Chondrocyte (in vitro differentiated cells): ENCODE measurements around the gene PIGL. TPM values are rescaled to one million over a fixed set of nuclear protein-coding genes. Genes with fewer than 3 reads are reported as not detected.

Source experiments
- DNase-seq: peaks from one replicate; pipeline ENCODE4 v3.0.0; 2021; ENCODE audit warnings: mixed read lengths, low spot score
- H3K27ac Mint-ChIP-seq: one replicate; pipeline ENCODE4 v1.8.0; 2021; ENCODE audit warnings: mild to moderate bottlenecking, moderate library complexity, mixed read lengths; ENCODE audit not compliant: unreplicated experiment
- H3K27me3 Mint-ChIP-seq: 2 replicates; pipeline ENCODE4 v1.8.0; 2021; ENCODE audit warnings: low read depth, mixed read lengths
- H3K36me3 Mint-ChIP-seq: 2 replicates; pipeline ENCODE4 v1.8.0; 2021; ENCODE audit warnings: low read depth, mixed read lengths
- H3K4me1 Mint-ChIP-seq: 2 replicates; pipeline ENCODE4 v1.8.0; 2021; ENCODE audit warnings: low read depth, mild to moderate bottlenecking, mixed read lengths
- H3K4me3 Mint-ChIP-seq: one replicate; pipeline ENCODE4 v1.8.0; 2021; ENCODE audit warnings: mild to moderate bottlenecking, moderate library complexity, mixed read lengths; ENCODE audit not compliant: unreplicated experiment
- H3K9me3 Mint-ChIP-seq: 2 replicates; pipeline ENCODE4 v1.8.0; 2021; ENCODE audit warnings: low read depth, mixed read lengths
- CTCF ChIP-seq: fragments of 200-600 bp; sonication (generic); IDR thresholded peaks from 2 replicates; pipeline ENCODE4 v1.5.0; 2021; ENCODE audit warnings: antibody characterized with exemption, mild to moderate bottlenecking, moderate library complexity
- total RNA-seq: library from RNA; stranded (reverse); gene quantifications from 3 replicates; pipeline ENCODE4 v1.2.1, GENCODE V29; 2021

PIGL gene
- total RNA-seq, 1 donor from 2014 or later, result 15.9 TPM

- Mint-ChIP-seq H3K27ac (no peak overlapping the region), H3K36me3 (peaks cover 7% of the 10 kb centered on the region), H3K27me3 (no peaks in the 10 kb centered on the region), H3K4me1 (peaks cover 2% of the 10 kb centered on the region), H3K9me3 (no peaks in the 10 kb centered on the region), H3K4me3 (no peak overlapping the region)
- no peak for TF ChIP-seq CTCF
- no peak for DNase-seq
Measured at GRCh38 chr17:16298140-16298662, 81.2 kb downstream of the PIGL start.

DNA sequence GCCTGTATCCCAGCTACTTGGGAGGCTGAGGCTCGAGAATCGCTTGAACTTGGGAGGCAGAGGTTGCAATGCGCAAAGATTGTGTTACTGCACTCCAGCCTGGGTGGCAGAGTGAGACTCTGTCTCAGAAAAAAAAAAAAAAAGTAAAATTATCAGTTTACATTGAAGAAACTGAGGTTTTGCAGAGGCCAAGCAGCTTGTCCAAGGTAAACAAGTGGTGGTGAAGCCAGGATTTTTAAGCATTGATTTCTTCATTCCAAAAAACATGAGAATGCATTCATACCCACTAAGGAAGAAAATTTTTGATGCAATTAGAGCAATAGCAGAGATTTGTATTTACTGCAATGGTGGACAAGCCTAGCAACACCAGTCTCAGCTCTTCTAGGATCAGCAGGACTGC lies 83.5 kb downstream of the PIGL start:
- no peak for DNase-seq
- H3K36me3 Mint-ChIP-seq, result peaks cover 7% of the 10 kb centered on the region
- H3K27me3 Mint-ChIP-seq, result no peaks in the 10 kb centered on the region
- TF ChIP-seq CTCF, result no peak
- H3K27ac Mint-ChIP-seq, result no peak overlapping the region
- H3K4me3 Mint-ChIP-seq, result no peak overlapping the region
- H3K4me1 Mint-ChIP-seq, result peaks cover 2% of the 10 kb centered on the region
- H3K9me3 Mint-ChIP-seq, result no peaks in the 10 kb centered on the region

GRCh38 chr17:16301963-16302855 lies 85.2 kb downstream of the PIGL start:
- H3K27ac Mint-ChIP-seq, result no peak overlapping the region
- peaks cover 8% of the 10 kb centered on the region for H3K36me3 Mint-ChIP-seq
- H3K9me3 Mint-ChIP-seq, result no peaks in the 10 kb centered on the region
- H3K4me3 Mint-ChIP-seq, result no peak overlapping the region
- peak; percentile 6 for DNase-seq
- no peak for TF ChIP-seq CTCF
- peaks cover 2% of the 10 kb centered on the region for H3K4me1 Mint-ChIP-seq
- no peaks in the 10 kb centered on the region for H3K27me3 Mint-ChIP-seq

DNA sequence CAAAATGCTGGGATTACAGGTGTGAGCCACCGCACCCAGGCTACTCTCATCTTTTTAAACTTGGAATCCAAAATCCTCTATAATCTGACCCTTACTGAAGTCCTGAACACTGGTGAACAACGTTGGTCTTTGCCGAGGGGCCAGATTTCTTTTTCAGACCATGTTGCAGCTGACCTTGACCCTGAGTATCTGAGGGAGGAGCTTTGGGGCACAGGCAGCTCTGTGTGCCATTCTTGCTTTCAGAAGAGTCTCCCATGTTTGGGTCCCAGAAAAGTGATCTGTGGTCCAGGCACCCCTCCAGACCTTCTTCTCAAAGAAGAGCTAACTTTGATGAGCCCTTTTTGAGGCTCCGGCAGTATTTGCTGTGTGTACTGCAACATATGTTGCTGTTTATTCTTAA lies 85.8 kb downstream of the PIGL start:
- no peaks in the 10 kb centered on the region for H3K27me3 Mint-ChIP-seq
- no peak for DNase-seq
- H3K4me1 Mint-ChIP-seq, result peaks cover 2% of the 10 kb centered on the region
- TF ChIP-seq CTCF, result no peak
- peaks cover 8% of the 10 kb centered on the region for H3K36me3 Mint-ChIP-seq
- H3K4me3 Mint-ChIP-seq, result no peak overlapping the region
- no peak overlapping the region for H3K27ac Mint-ChIP-seq
- H3K9me3 Mint-ChIP-seq, result no peaks in the 10 kb centered on the region

DNA sequence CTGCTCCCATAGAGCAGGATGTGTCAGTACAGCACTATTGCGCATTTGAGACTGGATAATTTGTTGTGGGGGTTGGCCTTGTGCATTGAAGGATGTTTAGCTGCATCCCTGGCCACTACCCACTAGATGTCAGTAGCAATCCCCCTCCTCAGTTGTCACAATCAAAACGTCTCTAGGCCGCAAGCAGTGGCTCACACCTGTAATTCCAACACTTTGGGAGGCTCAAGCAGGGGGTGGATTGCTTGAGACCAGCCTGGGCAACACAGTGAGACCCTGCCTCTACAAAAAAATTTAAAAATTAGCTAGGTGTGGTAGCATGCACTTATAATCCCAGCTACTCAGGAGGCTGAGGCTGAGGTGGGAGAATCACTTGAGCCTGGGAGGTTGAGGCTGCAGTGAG lies 87.8 kb downstream of the PIGL start:
- H3K36me3 Mint-ChIP-seq, result peaks cover 8% of the 10 kb centered on the region
- H3K4me1 Mint-ChIP-seq, result peaks cover 2% of the 10 kb centered on the region
- no peak overlapping the region for H3K27ac Mint-ChIP-seq
- no peaks in the 10 kb centered on the region for H3K9me3 Mint-ChIP-seq
- H3K27me3 Mint-ChIP-seq, result no peaks in the 10 kb centered on the region
- peak; percentile 74 for TF ChIP-seq CTCF
- no peak overlapping the region for H3K4me3 Mint-ChIP-seq
- DNase-seq, result peak; percentile 15
